ENCODE results near the gene HMGB3. TPM values are rescaled to one million over a fixed set of nuclear protein-coding genes. Genes with fewer than 3 reads are reported as not detected.
"Not testable (repeated sequence)": the region's sequence is repeated elsewhere in the genome, so short reads cannot be mapped to it uniquely, and the experiment has no call there.

Gene HMGB3
- total RNA-seq (2014; rRNA removed; shearing (Covaris generic)) = 33.1 and 40.4 TPM in 2 replicates

- in situ Hi-C loops (cut with HindIII; ENCODE audit: low sequenced_read_pairs) = no loop called here
- peak; percentile 89 for DNase-seq (ENCODE audit: low spot score)
Measured at GRCh38 chrX:150982788-150983520, at the start of gene HMGB3. HMGB3 (plus strand) TSS chrX:150983335; CDS start chrX:150985600, 2,265 bp downstream.

DNA sequence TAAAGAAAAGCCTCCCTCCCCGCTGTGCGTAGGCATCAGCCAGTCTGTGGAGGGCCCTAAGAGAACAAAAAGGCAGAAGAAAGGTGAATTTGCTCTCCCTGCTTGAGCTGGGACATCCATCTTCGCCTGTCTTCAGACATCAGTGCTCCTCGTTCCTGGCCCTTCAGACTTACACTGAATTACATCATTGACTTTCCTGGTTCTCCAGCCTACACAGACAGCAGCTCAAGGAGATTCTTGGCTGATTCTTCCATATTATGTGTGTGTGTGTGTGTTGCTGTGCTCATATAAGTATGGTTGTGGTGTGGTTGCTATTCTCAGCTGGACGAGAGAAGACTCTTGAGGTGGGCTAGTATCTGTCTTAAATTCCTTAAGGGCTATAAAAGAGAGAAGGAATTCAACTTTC, 49.2 kb upstream of the HMGB3 start:
- in situ Hi-C loops (cut with HindIII; ENCODE audit: low sequenced_read_pairs) = no loop called here
- DNase-seq (ENCODE audit: low spot score) = no peak

- in situ Hi-C loops (cut with HindIII; ENCODE audit: low sequenced_read_pairs) = no loop called here
- DNase-seq (ENCODE audit: low spot score) = peak; percentile 79
Measured at GRCh38 chrX:150934453-150934852, 48.7 kb upstream of the HMGB3 start.

GRCh38 chrX:150935467-150935866, 47.7 kb upstream of the HMGB3 start:
- in situ Hi-C loops (cut with HindIII; ENCODE audit: low sequenced_read_pairs) = no loop called here
- peak; percentile 50 for DNase-seq (ENCODE audit: low spot score)

DNA sequence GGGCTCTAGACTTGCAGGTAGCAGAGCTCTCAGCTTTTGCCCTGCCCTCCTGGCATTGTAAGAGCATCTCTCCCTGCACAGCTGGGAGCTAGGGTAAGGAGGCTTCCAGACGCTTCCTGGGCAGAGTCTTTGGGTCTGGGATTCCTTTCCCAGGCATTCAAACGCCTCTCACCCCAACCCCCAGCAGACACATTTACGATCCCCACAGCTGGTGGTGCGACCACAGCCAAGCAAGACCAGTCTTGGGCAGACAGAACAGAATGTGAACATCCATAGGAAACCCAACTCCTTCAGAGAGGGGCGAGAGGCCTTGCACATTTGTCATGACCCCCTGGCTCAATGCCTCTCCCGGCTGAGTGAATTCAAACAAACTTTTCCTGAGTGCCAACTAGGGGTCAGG, 46.6 kb upstream of the HMGB3 start:
- DNase-seq (ENCODE audit: low spot score) = no peak

GRCh38 chrX:150940844-150941495, 42.2 kb upstream of the HMGB3 start:
- no peak for DNase-seq (ENCODE audit: low spot score)
- in situ Hi-C loops (cut with HindIII; ENCODE audit: low sequenced_read_pairs) = no loop called here

More for the DNA sequence above, 46.6 kb upstream of the HMGB3 start:
- in situ Hi-C loops (cut with HindIII; ENCODE audit: low sequenced_read_pairs) = no loop called here

- in situ Hi-C loops (cut with HindIII; ENCODE audit: low sequenced_read_pairs) = no loop called here
- no peak for DNase-seq (ENCODE audit: low spot score)
Measured at GRCh38 chrX:150941580-150941979, 41.6 kb upstream of the HMGB3 start.

GRCh38 chrX:150942942-150943594, 40.1 kb upstream of the HMGB3 start:
- DNase-seq (ENCODE audit: low spot score) = no peak
- in situ Hi-C loops (cut with HindIII; ENCODE audit: low sequenced_read_pairs) = no loop called here

DNA sequence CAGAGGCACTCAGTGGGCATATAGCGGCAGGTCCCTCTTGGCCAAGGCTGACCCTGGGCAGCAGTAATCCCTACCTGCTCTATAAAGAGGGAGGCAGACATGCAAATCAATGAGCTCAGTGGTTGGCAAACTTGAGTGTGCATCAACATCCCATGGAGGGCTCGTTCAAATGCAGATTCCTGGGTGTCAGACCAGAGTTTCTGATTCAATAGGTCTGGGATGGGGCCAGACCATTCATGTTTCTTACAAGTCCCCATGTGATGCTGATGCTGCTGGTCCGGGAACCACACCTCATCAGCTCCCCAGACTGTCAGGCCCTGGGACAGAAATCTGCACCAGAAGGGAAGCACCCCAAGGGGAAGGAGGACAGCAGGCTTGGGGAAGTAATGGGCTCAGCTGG, 38.9 kb upstream of the HMGB3 start:
- in situ Hi-C loops (cut with HindIII; ENCODE audit: low sequenced_read_pairs) = no loop called here
- no peak for DNase-seq (ENCODE audit: low spot score)

GRCh38 chrX:150954951-150955350, 28.2 kb upstream of the HMGB3 start:
- no peak for DNase-seq (ENCODE audit: low spot score)
- in situ Hi-C loops (cut with HindIII; ENCODE audit: low sequenced_read_pairs) = no loop called here

DNA sequence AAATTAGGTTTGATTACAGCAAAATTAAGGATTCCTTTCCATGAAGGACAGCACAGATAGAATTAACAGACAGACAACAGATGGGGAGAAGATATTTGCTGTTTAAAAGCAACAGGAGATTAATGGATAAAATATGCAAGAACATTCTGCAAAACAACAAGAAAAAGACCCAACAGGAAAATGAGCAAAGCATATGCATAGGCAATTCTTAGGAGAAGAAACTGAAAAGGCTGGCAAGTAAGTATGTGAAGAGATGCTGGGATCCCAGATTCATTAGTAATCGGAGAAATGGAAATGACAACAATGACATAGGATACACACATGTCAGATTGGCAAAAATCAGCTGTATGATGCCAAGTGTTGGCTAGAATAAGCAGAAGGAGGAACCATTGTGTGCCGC, 27.5 kb upstream of the HMGB3 start:
- in situ Hi-C loops (cut with HindIII; ENCODE audit: low sequenced_read_pairs) = no loop called here
- DNase-seq (ENCODE audit: low spot score) = no peak

- in situ Hi-C loops (cut with HindIII; ENCODE audit: low sequenced_read_pairs) = no loop called here
- peak; percentile 48 for DNase-seq (ENCODE audit: low spot score)
Measured at GRCh38 chrX:150958177-150958576, 25.0 kb upstream of the HMGB3 start.

- DNase-seq (ENCODE audit: low spot score) = no peak
- in situ Hi-C loops (cut with HindIII; ENCODE audit: low sequenced_read_pairs) = no loop called here
Measured at GRCh38 chrX:150959557-150959956, 23.6 kb upstream of the HMGB3 start.

- in situ Hi-C loops (cut with HindIII; ENCODE audit: low sequenced_read_pairs) = no loop called here
Measured at GRCh38 chrX:150961631-150962030, 21.5 kb upstream of the HMGB3 start.

GRCh38 chrX:150964416-150964815, 18.7 kb upstream of the HMGB3 start:
- in situ Hi-C loops (cut with HindIII; ENCODE audit: low sequenced_read_pairs); DNase-seq (ENCODE audit: low spot score): not testable (repeated sequence)

More at GRCh38 chrX:150961631-150962030, 21.5 kb upstream of the HMGB3 start:
- no peak for DNase-seq (ENCODE audit: low spot score)

GRCh38 chrX:150966235-150966634, 16.9 kb upstream of the HMGB3 start:
- in situ Hi-C loops (cut with HindIII; ENCODE audit: low sequenced_read_pairs) = no loop called here
- DNase-seq (ENCODE audit: low spot score) = no peak

DNA sequence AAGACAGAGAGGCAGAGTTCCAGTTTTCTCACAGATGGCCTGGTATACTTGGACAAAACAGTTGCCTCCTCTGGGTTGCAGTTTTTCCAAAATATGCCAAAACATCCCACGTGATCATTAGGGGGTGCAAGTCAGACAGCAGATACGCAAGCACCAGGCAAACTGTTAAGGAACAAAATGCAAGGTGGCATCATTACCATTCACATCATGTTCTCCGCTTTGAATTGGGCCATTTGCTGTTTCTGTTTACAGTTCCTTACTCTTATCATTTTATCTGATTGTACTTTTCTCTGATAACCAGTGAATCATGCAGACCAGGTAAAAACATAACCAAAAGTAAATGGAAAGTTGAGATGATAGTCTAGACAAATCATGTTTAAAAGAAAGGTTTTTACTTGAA, 16.4 kb upstream of the HMGB3 start:
- in situ Hi-C loops (cut with HindIII; ENCODE audit: low sequenced_read_pairs) = no loop called here

DNA sequence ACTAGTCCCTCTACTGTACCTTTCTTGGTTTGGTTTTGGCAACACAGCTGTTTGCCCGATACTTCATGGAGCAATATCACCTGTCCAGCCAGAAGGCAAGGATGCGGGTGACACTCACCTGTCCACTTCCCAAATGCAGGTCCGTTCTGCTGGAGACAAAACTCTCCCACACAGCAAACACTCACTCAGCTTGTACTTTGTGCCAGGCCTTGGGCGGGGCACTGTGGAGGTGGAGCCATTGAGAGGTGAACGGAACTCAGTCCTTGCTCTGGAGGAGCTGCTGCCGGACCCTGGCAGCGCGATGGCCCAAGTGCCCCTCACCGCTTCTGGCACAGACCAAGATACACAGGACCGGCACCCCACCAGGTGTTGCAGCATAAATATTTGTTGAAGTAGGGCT, 15.3 kb upstream of the HMGB3 start:
- DNase-seq (ENCODE audit: low spot score) = no peak
- in situ Hi-C loops (cut with HindIII; ENCODE audit: low sequenced_read_pairs) = no loop called here

More for the DNA sequence above, 16.4 kb upstream of the HMGB3 start:
- DNase-seq (ENCODE audit: low spot score) = peak; percentile 23

GRCh38 chrX:150968862-150969720, 14.0 kb upstream of the HMGB3 start:
- no peak for DNase-seq (ENCODE audit: low spot score)
- in situ Hi-C loops (cut with HindIII; ENCODE audit: low sequenced_read_pairs) = no loop called here
